MM.1S (cell line): ENCODE results near the gene SPATA25.
A peak's percentile ranks its signal among the peaks of the same experiment; 100 is the strongest.

Source experiments
- DNase-seq: peaks from one replicate; pipeline ENCODE4 v3.0.0-alpha.2; 2015
- H2AFZ ChIP-seq: fragments of 300-600 bp; sonication (generic); 2 replicates; pipeline ENCODE4 v1.6.0; 2016; ENCODE audit warnings: antibody characterized with exemption, low read length
- H3F3A ChIP-seq: fragments of 300-600 bp; sonication (generic); 2 replicates; pipeline ENCODE4 v1.6.1; 2016; ENCODE audit warnings: mild to moderate bottlenecking, antibody characterized with exemption, low read length, moderate library complexity, mixed read lengths; ENCODE audit not compliant: insufficient read depth
- H3K27ac ChIP-seq: fragments of 300-600 bp; sonication (generic); 2 replicates; pipeline ENCODE4 v1.5.1; 2016; ENCODE audit warnings: mild to moderate bottlenecking, low read length
- H3K27me3 ChIP-seq: fragments of 300-600 bp; sonication (generic); replicated peaks from 2 replicates; pipeline ENCODE4 v1.6.0; 2016; ENCODE audit warnings: low read length; ENCODE audit not compliant: insufficient read depth
- H3K36me3 ChIP-seq: fragments of 300-600 bp; sonication (generic); replicated peaks from 2 replicates; pipeline ENCODE4 v1.6.1; 2016; ENCODE audit warnings: mild to moderate bottlenecking, low read length, mixed read lengths; ENCODE audit not compliant: insufficient read depth
- H3K4me1 ChIP-seq: fragments of 300-600 bp; sonication (generic); 2 replicates; pipeline ENCODE4 v1.6.1; 2016; ENCODE audit warnings: low read length, mixed read lengths
- H3K4me2 ChIP-seq: fragments of 300-600 bp; sonication (generic); 2 replicates; pipeline ENCODE4 v1.6.0; 2016; ENCODE audit warnings: low read depth, low read length
- H3K4me3 ChIP-seq: fragments of 300-600 bp; sonication (generic); 2 replicates; pipeline ENCODE4 v1.5.1; 2016; ENCODE audit warnings: low read length, mixed read lengths
- H3K79me2 ChIP-seq: fragments of 300-600 bp; sonication (generic); 2 replicates; pipeline ENCODE4 v1.6.1; 2016; ENCODE audit warnings: mixed run types, low read length, mixed read lengths
- H3K9ac ChIP-seq: fragments of 300-600 bp; sonication (generic); 2 replicates; pipeline ENCODE4 v1.6.1; 2016; ENCODE audit warnings: low read length, mixed read lengths
- H3K9me2 ChIP-seq: fragments of 300-600 bp; sonication (generic); replicated peaks from 2 replicates; pipeline ENCODE4 v1.6.1; 2016; ENCODE audit warnings: mild to moderate bottlenecking, low read length, mixed read lengths; ENCODE audit not compliant: insufficient read depth
- H3K9me3 ChIP-seq: fragments of 300-600 bp; sonication (generic); replicated peaks from 2 replicates; pipeline ENCODE4 v1.6.1; 2016; ENCODE audit warnings: mild to moderate bottlenecking, low read length, mixed read lengths; ENCODE audit not compliant: insufficient read depth
- H4K20me1 ChIP-seq: fragments of 300-600 bp; sonication (generic); 2 replicates; pipeline ENCODE4 v1.6.1; 2016; ENCODE audit warnings: mild to moderate bottlenecking, low read length, moderate library complexity, mixed read lengths; ENCODE audit not compliant: insufficient read depth
- EZH2 ChIP-seq: fragments of 300-600 bp; sonication (generic); optimal IDR thresholded peaks from 2 replicates; pipeline ENCODE3; 2017; ENCODE audit warnings: low read depth, mild to moderate bottlenecking, antibody characterized with exemption, low read length, mixed read lengths
- EZH2phosphoT487 ChIP-seq: fragments of 300-600 bp; sonication (generic); IDR thresholded peaks from 2 replicates; pipeline ENCODE4 v1.6.1; 2018; ENCODE audit warnings: antibody characterized with exemption, low read length
- TF ChIP-seq, protein P1 (sequence below): fragments of 300-600 bp; sonication (generic); IDR thresholded peaks from 2 replicates; pipeline ENCODE4 v1.5.1; 2016; ENCODE audit warnings: antibody characterized with exemption, low read length, mixed read lengths

The SPATA25 gene

DNA sequence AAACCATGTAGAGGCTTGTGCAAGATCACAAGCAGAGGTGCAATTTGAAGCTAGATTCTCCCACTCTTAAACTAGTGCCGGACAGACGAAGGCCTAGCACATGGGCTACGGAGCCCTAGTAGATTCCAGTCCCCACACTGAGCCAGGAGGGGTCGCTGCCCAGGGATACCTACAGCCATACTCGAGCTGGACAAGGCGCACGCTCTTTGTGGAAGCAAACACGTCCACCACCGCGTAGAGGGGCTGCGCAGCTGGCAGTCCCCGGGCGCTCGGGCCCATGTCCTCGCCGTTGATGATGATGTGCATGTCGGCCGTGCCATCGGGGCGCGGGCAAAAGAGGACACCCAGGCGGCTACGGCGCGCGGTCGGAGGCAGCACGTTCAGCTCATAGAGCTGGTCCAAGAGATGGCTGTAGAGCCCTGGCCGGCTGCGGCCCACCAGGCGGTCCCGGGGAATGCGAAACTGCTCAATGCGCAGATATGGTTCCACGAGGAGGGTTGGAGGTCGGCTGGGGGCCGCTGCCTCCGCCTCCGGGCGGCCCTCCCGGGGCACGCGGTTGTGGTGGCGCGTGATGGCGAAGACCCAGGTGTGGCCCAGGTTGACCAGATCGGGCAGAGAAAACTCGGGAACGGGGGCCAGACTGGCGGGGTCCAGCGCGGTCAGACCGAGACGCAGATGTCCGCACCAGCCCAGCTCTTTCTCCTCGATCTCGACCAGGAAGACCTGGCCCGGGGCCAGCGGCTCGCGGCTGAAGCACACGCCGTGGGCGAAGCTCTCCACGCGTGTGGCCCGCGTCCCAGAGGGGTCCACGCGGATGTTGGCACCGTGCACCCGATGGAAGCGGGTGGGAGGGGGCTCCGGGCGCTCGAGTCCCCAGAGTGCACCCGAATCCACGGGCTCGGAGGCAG is 2.9 kb upstream of the SPATA25 start:
- TF ChIP-seq EZH2phosphoT487 (no peak), EZH2 (no peak)
- TF ChIP-seq, protein P1, sequence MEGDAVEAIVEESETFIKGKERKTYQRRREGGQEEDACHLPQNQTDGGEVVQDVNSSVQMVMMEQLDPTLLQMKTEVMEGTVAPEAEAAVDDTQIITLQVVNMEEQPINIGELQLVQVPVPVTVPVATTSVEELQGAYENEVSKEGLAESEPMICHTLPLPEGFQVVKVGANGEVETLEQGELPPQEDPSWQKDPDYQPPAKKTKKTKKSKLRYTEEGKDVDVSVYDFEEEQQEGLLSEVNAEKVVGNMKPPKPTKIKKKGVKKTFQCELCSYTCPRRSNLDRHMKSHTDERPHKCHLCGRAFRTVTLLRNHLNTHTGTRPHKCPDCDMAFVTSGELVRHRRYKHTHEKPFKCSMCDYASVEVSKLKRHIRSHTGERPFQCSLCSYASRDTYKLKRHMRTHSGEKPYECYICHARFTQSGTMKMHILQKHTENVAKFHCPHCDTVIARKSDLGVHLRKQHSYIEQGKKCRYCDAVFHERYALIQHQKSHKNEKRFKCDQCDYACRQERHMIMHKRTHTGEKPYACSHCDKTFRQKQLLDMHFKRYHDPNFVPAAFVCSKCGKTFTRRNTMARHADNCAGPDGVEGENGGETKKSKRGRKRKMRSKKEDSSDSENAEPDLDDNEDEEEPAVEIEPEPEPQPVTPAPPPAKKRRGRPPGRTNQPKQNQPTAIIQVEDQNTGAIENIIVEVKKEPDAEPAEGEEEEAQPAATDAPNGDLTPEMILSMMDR: 0 out of 2 replicates have a peak, but pooled peaks have one; percentile 5
- Histone ChIP-seq H3K4me2 (peak overlapping the region; percentile 98), H3K27me3 (no peaks in the 10 kb centered on the region), H3K9me2 (no peaks in the 10 kb centered on the region), H2AFZ (peak overlapping the region; percentile 98), H3K9ac (peak overlapping the region; percentile 72), H3K36me3 (no peaks in the 10 kb centered on the region), H3K79me2 (peaks cover 18% of the 10 kb centered on the region), H3K9me3 (no peaks in the 10 kb centered on the region), H3F3A (peaks cover 21% of the 10 kb centered on the region), H3K4me3 (peak overlapping the region; percentile 80), H3K4me1 (peaks cover 14% of the 10 kb centered on the region), H4K20me1 (no peaks in the 10 kb centered on the region), H3K27ac (no peak overlapping the region)
- DNase-seq: no peak

- TF ChIP-seq, protein P1: no peak
- TF ChIP-seq EZH2phosphoT487 (no peak), EZH2 (no peak)
- Histone ChIP-seq H2AFZ (no peak overlapping the region), H3K4me2 (no peak overlapping the region), H3K9me3 (no peaks in the 10 kb centered on the region), H3K4me1 (peaks cover 14% of the 10 kb centered on the region), H4K20me1 (no peaks in the 10 kb centered on the region), H3K79me2 (peaks cover 12% of the 10 kb centered on the region), H3K27ac (no peak overlapping the region), H3K9me2 (no peaks in the 10 kb centered on the region), H3K27me3 (no peaks in the 10 kb centered on the region), H3K36me3 (no peaks in the 10 kb centered on the region), H3K4me3 (no peak overlapping the region), H3K9ac (no peak overlapping the region), H3F3A (peaks cover 21% of the 10 kb centered on the region)
- no peak for DNase-seq
Observed at GRCh38 chr20:45888681-45889080, 1.3 kb upstream of the SPATA25 start.

DNA sequence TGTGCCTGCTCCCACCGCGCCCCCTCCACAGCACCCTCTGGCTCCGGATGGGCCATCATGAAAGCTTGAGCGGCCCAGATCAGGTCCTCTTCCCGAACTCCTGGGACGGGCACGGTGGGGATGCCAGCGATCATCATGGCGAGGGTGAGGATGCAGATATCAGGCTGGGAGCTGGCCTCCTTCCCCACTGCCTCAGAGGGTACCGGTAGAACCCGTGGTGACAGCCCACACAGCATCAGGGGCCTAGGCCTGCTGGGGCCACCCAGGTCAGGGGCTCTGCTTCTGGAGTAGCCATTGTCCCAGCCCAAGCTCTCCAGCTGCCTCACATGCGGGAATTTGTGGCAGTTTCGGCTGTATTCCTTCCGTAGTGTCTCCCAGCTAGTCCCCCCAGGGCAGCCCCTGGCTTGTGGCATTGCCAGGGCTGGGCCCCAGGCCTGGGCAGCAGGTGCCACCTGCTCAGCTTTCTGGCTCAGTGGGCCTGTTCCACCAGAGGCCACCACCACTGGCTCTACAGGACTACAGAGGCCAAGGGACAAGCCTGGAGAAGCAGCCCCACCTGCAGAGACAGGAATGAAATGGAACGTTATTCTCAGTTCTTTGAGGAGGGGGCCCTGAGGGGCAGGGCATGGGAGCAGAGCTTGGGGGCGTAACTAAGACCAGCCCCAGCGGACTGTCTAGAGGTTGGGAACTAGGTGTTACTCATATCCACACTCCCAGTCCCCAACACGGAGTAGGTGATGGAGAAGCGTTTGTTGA is 654 bp downstream of the SPATA25 start:
- TF ChIP-seq EZH2phosphoT487: no peak
- no peak for TF ChIP-seq EZH2
- TF ChIP-seq, protein P1: no peak
- no peaks in the 10 kb centered on the region for H3K27me3 ChIP-seq
- H3K27ac ChIP-seq: no peak overlapping the region
- no peaks in the 10 kb centered on the region for H3K9me3 ChIP-seq
- H3K9me2 ChIP-seq: no peaks in the 10 kb centered on the region
- H4K20me1 ChIP-seq: no peaks in the 10 kb centered on the region
- peaks cover 6% of the 10 kb centered on the region; the same call in 1 of the 2 replicates for H3F3A ChIP-seq
- no peak overlapping the region for H2AFZ ChIP-seq
- no peak overlapping the region for H3K4me2 ChIP-seq
- no peak for DNase-seq
- H3K4me3 ChIP-seq: no peak overlapping the region
- H3K9ac ChIP-seq: no peak overlapping the region
- H3K79me2 ChIP-seq: peaks cover 14% of the 10 kb centered on the region
- no peaks in the 10 kb centered on the region for H3K36me3 ChIP-seq
- no peaks in the 10 kb centered on the region for H3K4me1 ChIP-seq
